HG03354 (cell line): Measurements from ENCODE around the gene WDR72.

Experiments
- ATAC-seq: cut with Tn5 transposase; IDR thresholded peaks from one replicate; pipeline ENCODE4 v1.9.1; 2021; ENCODE audit warnings: mild to moderate bottlenecking; ENCODE audit not compliant: unreplicated experiment, poor library complexity, severe bottlenecking

Gene WDR72

GRCh38 chr15:53473435-53473834, 286.0 kb downstream of the WDR72 start:
- no peak for ATAC-seq

GRCh38 chr15:53472883-53473282, 286.6 kb downstream of the WDR72 start:
- no peak for ATAC-seq

GRCh38 chr15:53472210-53472609, 287.3 kb downstream of the WDR72 start:
- no peak for ATAC-seq

- no peak for ATAC-seq
Observed at GRCh38 chr15:53470743-53471142, 288.7 kb downstream of the WDR72 start.

GRCh38 chr15:53469422-53469821, 290.0 kb downstream of the WDR72 start:
- ATAC-seq: no peak
